22Rv1 (cell line): ENCODE results near the gene STK11IP.

Source experiments
- ZFX ChIP-seq: fragments of 450-650 bp; IDR thresholded peaks from 2 replicates; pipeline ENCODE4 v1.6.1; 2017; ENCODE audit warnings: antibody characterized with exemption, borderline replicate concordance
- TF ChIP-seq, protein P1 (sequence below): fragments of 450-650 bp; IDR thresholded peaks from 2 replicates; pipeline ENCODE4 v1.5.1; 2017; ENCODE audit warnings: mild to moderate bottlenecking

DNA sequence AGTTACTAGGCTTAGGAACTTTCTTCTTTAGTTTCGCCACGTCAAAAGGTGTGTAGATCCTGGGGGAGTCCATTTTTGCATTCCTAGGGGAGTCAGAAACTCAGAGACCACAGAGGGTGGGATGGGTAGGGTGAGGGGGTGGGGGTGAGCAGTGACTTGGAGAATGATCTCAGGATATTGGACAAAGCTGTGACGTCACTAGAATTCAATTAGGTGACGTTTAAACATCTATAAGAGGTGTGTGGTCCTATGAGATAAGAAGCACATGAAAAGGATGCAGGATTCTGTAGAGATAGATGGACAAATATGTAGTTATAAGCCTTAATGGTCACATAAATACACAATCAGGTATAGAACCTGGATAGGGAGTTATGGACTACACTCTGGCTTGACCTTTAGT, 51.3 kb downstream of the STK11IP start:
- TF ChIP-seq, protein P1, sequence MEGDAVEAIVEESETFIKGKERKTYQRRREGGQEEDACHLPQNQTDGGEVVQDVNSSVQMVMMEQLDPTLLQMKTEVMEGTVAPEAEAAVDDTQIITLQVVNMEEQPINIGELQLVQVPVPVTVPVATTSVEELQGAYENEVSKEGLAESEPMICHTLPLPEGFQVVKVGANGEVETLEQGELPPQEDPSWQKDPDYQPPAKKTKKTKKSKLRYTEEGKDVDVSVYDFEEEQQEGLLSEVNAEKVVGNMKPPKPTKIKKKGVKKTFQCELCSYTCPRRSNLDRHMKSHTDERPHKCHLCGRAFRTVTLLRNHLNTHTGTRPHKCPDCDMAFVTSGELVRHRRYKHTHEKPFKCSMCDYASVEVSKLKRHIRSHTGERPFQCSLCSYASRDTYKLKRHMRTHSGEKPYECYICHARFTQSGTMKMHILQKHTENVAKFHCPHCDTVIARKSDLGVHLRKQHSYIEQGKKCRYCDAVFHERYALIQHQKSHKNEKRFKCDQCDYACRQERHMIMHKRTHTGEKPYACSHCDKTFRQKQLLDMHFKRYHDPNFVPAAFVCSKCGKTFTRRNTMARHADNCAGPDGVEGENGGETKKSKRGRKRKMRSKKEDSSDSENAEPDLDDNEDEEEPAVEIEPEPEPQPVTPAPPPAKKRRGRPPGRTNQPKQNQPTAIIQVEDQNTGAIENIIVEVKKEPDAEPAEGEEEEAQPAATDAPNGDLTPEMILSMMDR, result no peak
- TF ChIP-seq ZFX, result no peak
